G401 (cell line): ENCODE data around the gene TPMT. TPM values are rescaled to one million over a fixed set of nuclear protein-coding genes. Genes with fewer than 3 reads are reported as not detected.
"Not testable (repeated sequence)": the region's sequence is repeated elsewhere in the genome, so short reads cannot be mapped to it uniquely, and the experiment has no call there.

Experiments
- DNase-seq: peaks from one replicate; pipeline ENCODE4 v3.0.0-alpha.2; 2015; ENCODE audit warnings: low spot score
- in situ Hi-C: cut with HindIII; loops from 2 replicates; pipeline ENCODE4 v1.10.0; 2016; ENCODE audit warnings: low sequenced_read_pairs, mixed read lengths
- total RNA-seq: library from RNA; depleted of rRNA; stranded (reverse); fragments of >200 nt; shearing (Covaris generic); gene quantifications from 2 replicates; pipeline ENCODE4 v1.2.3, GENCODE V29; 2014

Gene TPMT
- total RNA-seq, 1 experiment from 2014 or later = 13.4 TPM

DNA sequence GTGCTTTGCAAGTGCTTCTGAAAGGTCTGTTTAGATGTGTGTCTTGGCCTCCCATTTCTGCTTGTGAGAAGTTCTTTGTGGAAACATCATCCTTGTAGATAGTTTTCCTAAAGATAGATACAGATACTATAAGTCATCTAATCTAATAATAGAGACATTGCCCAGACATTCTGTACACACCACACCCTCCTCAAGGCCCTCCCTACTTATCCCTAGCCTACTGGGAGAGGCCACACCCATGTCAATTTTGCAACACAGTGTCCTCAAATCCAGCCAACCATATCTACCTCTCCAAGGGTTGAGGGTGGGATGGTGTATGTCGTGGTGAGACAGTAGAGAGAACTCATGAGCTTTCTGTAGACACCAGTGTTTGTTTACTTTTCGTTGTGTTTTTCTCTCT is 6.6 kb upstream of the TPMT start:
- DNase-seq = no peak

DNA sequence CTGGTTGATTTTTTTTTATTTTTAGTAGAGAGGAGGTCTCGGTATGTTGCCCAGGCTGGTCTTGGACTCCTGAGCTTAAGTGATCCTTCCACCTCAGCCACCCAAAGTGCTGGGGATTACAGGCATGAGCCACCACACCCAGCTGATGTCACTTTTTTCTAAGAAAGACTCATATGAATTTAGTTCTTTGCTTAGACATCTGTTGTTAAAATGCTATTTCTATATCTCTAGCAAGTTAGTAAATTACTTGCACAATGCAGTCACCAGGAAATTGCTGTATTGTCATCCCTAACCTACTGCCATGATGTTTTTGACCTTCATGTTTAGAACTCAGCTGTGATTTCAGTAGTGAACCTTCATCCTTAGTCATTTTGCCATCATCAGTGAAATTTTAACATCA is 6.0 kb upstream of the TPMT start:
- in situ Hi-C loops = no loop called here
- no peak for DNase-seq

More for the DNA sequence above, 6.6 kb upstream of the TPMT start:
- in situ Hi-C loops = no loop called here

DNA sequence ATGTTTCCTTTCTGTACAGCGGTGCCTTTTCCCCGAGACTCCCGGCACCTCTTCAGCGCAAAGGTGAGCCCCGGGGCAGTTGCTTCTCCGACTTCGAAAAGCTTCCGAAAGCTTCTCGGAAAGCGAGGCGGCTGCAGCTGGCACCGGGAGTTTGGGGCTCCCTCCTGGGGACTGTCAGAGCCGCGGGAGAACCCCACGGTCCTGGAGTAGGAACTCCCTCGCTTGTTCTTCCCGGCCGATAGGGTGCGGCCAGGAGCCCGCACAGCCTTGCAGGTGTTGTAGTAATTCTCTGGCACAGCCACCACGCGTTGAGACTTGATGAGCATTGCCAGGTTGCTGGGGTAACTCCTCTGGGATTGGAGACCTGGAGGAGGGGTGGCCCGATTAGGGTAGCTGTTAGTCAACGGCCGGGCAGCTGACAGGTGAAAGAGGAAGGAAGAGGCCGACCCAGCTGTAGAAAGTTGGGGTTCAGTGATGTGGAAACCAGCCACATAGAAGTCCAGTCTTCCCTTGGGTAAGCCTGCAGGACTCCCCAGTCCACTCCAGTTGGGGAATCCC is 1.1 kb upstream of the TPMT start:
- in situ Hi-C loops = no loop called here
- peak; percentile 57 for DNase-seq

DNA sequence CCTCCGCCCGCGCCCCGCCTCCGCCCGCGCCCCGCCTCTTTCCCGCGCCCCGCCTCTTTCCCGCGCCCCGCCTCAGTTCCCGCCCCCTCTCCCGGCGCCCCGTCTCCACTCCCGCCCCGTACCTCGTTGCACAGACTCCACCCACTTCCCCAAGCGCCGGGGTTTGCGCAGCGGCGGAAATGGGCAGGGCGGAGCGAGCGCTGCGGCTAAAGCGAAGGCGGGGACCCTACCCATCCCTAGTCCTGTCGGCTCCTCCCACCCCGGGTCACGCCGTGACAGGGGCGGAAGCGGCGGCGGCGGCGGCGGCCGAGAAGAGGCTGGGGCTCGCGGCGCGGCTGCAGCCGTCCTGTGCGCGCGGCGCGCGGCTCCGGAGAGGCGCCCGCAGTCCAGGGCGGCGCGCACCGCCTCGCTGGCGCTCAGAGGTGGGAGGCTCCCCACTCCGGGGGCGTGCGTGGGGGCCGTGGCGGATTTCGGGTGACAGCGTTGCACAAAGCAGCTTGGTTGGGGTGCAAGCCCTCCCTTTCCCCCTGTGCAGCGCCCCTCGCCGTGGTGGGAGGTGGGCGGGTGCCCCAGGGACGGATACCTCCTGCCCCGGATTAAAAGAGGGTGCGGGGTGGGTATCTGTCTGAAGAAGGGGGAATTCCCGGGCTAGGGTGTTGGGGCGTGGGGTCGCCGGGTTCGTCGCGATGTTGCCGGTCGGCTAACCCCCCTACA is 430 bp upstream of the TPMT start, which contains the start of gene KDM1B:
TSS of gene KDM1B (plus strand) at position 273 of the 714 bp plus-strand sequence. CDS start 4,474 bp downstream, outside the sequence.
- peak; percentile 98 for DNase-seq
- in situ Hi-C loops = no loop called here

GRCh38 chr6:18153311-18153703 is 1.6 kb downstream of the TPMT start:
- in situ Hi-C loops = no loop called here
- no peak for DNase-seq

GRCh38 chr6:18151801-18152200 is 3.1 kb downstream of the TPMT start:
- no peak for DNase-seq
- in situ Hi-C loops = no loop called here

DNA sequence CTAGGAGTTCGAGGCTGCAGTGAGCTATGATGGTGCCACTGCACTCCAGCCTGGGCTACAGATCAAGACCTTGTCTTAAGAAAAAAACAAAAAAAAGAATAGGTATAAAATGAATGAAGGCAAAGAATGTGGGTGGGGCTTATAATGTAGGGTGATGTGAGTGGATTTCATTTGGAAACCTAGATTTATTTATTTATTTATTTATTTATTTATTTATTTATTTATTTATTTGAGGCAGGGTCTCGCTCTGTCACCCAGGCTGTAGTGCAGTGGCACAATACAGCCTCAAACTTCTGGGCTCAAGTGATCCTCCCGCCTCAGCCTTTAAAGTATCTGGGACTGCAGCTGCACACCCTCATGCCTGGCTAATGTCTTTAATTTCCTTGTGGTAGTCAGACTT is 3.5 kb downstream of the TPMT start:
- in situ Hi-C loops, DNase-seq: not testable (repeated sequence)

GRCh38 chr6:18148304-18149025 is 6.4 kb downstream of the TPMT start:
- in situ Hi-C loops = no loop called here
- no peak for DNase-seq

DNA sequence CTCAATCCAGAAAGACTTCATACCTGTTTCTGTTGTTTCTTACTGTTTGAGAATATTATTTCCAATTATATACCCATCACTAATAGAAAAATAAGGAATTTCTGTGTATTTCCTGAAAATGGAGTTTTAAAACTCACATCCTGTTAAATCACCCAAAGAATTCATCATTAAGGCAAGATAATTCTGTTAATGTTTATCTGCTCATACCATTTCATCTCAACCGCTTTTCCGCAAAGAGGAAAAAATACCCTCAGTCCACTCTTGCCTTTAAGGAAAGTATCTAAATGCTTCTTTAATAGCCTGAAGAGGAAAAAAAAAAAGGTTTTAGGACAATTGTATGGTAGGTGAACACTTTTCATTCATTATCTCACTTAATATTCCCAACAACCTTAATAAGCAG is 7.3 kb downstream of the TPMT start:
- in situ Hi-C loops = no loop called here
- no peak for DNase-seq

DNA sequence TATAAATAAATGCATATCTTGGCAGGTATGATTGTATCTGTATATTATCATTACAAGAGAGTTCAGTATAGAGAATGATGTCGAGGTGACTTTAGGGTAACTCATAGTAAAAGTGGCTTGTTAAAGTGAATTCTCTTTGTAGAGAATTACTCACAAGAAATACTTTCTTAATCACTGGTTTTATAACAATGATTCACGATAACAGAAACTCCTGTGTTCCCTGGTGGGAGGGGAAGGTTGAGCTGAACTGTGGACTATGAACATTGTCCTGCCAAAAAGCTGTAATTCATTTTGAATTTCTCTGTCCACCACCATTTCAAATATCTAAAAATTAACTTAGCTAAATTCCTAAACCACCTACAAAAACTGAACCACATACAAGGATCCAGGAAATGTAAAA is 7.7 kb downstream of the TPMT start:
- in situ Hi-C loops = no loop called here
- DNase-seq = no peak

DNA sequence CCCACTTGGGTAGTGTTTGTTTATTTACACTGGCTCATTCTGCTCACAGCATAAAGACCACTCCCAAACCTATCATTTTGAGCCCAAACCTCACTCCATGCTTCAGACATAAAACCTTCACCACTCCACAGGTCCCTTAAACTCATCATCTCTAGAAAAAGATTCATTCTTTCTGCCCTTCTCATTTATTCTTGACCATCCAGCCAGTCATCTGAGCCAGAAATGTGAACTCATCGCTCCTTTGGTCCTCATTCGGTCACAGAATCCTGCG is 12.4 kb downstream of the TPMT start:
- in situ Hi-C loops = no loop called here
- DNase-seq = no peak

GRCh38 chr6:18141805-18142590 is 12.9 kb downstream of the TPMT start:
- in situ Hi-C loops = no loop called here
- no peak for DNase-seq

- no peak for DNase-seq
- in situ Hi-C loops = no loop called here
Observed at GRCh38 chr6:18139935-18140621, 14.8 kb downstream of the TPMT start.

DNA sequence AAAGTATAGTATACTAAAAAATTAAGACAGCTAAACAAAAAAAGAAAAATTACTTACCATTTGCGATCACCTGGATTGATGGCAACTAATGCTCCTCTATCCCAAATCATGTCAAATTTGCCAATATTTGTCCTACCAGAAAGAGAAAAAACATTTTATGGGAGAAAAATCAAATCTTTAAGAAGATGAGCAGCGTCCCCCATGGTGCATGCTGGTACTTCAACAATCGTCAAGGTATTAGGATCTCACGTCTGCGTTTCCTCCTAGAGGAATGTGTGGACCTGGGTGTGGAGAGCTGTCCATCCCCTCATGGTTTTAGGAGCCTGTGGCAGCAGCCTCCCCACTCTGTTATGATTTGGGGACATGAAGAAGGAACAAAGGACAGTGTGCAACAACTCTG is 16.0 kb downstream of the TPMT start:
- in situ Hi-C loops = no loop called here
- no peak for DNase-seq

- in situ Hi-C loops = no loop called here
- no peak for DNase-seq
Observed at GRCh38 chr6:18136260-18136659, 18.6 kb downstream of the TPMT start.

- in situ Hi-C loops = no loop called here
Observed at GRCh38 chr6:18135171-18135570, 19.7 kb downstream of the TPMT start.

GRCh38 chr6:18132346-18132745 is 22.5 kb downstream of the TPMT start:
- DNase-seq = no peak
- in situ Hi-C loops = no loop called here

More at GRCh38 chr6:18135171-18135570, 19.7 kb downstream of the TPMT start:
- no peak for DNase-seq

DNA sequence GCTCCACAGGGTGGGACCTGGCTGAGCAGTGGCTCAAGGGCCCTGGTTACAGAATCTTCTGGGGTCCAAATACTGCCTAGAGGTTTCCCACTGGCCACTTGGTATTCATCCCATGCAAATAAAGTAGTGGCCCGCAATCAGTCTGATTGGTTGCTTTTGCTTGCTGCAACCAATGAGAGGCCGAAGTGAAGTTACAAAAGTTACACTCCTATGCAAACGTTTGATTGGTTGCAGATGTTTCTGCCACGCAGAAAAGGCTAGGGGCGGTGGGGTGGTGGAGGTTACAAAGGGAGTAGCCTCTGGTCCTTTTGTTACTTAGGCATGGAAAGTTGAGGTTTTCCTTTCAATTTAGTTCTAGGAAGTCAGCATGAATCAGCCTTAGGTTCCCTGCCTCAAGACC is 28.8 kb downstream of the TPMT start:
- in situ Hi-C loops = no loop called here
- no peak for DNase-seq
